SU-DHL-6 (cell line): ENCODE measurements around the gene TGM6.

ENCODE experiments used
- H2AFZ ChIP-seq: fragments of 200-600 bp; sonication (generic); 2 replicates; pipeline ENCODE4 v1.6.1; 2014; ENCODE audit warnings: low read depth, mild to moderate bottlenecking, moderate library complexity, mixed read lengths, antibody characterized with exemption, low read length; ENCODE audit not compliant: severe bottlenecking
- H3F3A ChIP-seq: fragments of 200-600 bp; shearing (Covaris generic); 2 replicates; pipeline ENCODE4 v1.6.0; 2016; ENCODE audit warnings: antibody characterized with exemption, mild to moderate bottlenecking; ENCODE audit not compliant: insufficient read depth
- H3K27ac ChIP-seq: fragments of 200-600 bp; sonication (generic); 2 replicates; pipeline ENCODE4 v1.5.1; 2016; ENCODE audit warnings: low read depth, mild to moderate bottlenecking, low read length, moderate library complexity, mixed read lengths
- H3K27me3 ChIP-seq: fragments of 200-600 bp; sonication (generic), shearing (Covaris generic); 2 replicates; pipeline ENCODE4 v1.6.0; 2014; ENCODE audit warnings: mild to moderate bottlenecking, low read length
- H3K36me3 ChIP-seq: fragments of 200-600 bp; sonication (generic); 2 replicates; pipeline ENCODE4 v1.6.1; 2014; ENCODE audit warnings: mild to moderate bottlenecking, low read length, mixed read lengths
- H3K4me2 ChIP-seq: fragments of 300-600, 200-600 bp; shearing (Covaris generic), sonication (generic); 2 replicates; pipeline ENCODE4 v1.6.0; 2014; ENCODE audit warnings: low read length, low read depth, mild to moderate bottlenecking; ENCODE audit not compliant: poor library complexity, severe bottlenecking
- H3K4me3 ChIP-seq: fragments of 200-600 bp; sonication (generic); 2 replicates; pipeline ENCODE4 v1.5.1; 2014; ENCODE audit warnings: antibody characterized with exemption, low read length, mild to moderate bottlenecking, mixed read lengths; ENCODE audit not compliant: insufficient read depth, poor library complexity, severe bottlenecking
- H3K79me2 ChIP-seq: fragments of 200-600 bp; sonication (generic); 2 replicates; pipeline ENCODE4 v1.6.1; 2014; ENCODE audit warnings: mild to moderate bottlenecking, low read length, moderate library complexity; ENCODE audit not compliant: insufficient read depth
- H3K9ac ChIP-seq: fragments of 200-600 bp; sonication (generic); 2 replicates; pipeline ENCODE4 v1.7.0; 2014; ENCODE audit warnings: mild to moderate bottlenecking, low read length
- H3K9me2 ChIP-seq: fragments of 200-600 bp; sonication (generic); replicated peaks from 2 replicates; pipeline ENCODE4 v1.6.1; 2014; ENCODE audit warnings: low read length; ENCODE audit not compliant: insufficient read depth
- H3K9me3 ChIP-seq: fragments of 200-600 bp; sonication (generic); 2 replicates; pipeline ENCODE4 v1.6.1; 2014; ENCODE audit warnings: low read length, mixed read lengths; ENCODE audit not compliant: insufficient read depth
- H4K20me1 ChIP-seq: fragments of 200-600 bp; sonication (generic); 2 replicates; pipeline ENCODE4 v1.6.1; 2014; ENCODE audit warnings: low read depth, mild to moderate bottlenecking, antibody characterized with exemption, low read length, moderate library complexity, mixed read lengths
- CTCF ChIP-seq: fragments of 200-600 bp; sonication (generic); IDR thresholded peaks from one replicate; pipeline ENCODE4 v1.5.1; 2017; ENCODE audit warnings: antibody characterized with exemption, mild to moderate bottlenecking, low read length, moderate library complexity; ENCODE audit not compliant: insufficient read depth, poor library complexity, severe bottlenecking
- EZH2phosphoT487 ChIP-seq: fragments of 200-600 bp; sonication (generic), shearing (Covaris generic); conservative IDR thresholded peaks from 2 replicates; pipeline ENCODE4 v1.6.1; 2018; ENCODE audit warnings: mild to moderate bottlenecking, antibody characterized with exemption, low read length, moderate library complexity, mixed read lengths

TGM6 gene

GRCh38 chr20:2459981-2460751 is 79.5 kb downstream of the TGM6 start:
- Histone ChIP-seq H3K27me3 (no peaks in the 10 kb centered on the region), H3K9ac (no peak overlapping the region), H3K27ac (no peak overlapping the region), H3K9me3 (no peaks in the 10 kb centered on the region), H3K36me3 (peaks cover 60% of the 10 kb centered on the region), H3K4me3 (no peak overlapping the region), H3K9me2 (no peaks in the 10 kb centered on the region), H2AFZ (no peak overlapping the region), H3F3A (peaks cover 59% of the 10 kb centered on the region), H3K4me2 (no peak overlapping the region), H4K20me1 (peaks cover 26% of the 10 kb centered on the region), H3K79me2 (peaks cover 3% of the 10 kb centered on the region; the same call in 1 of the 2 replicates)
- TF ChIP-seq EZH2phosphoT487 (no peak), CTCF (no peak)

GRCh38 chr20:2460752-2461424 is 80.2 kb downstream of the TGM6 start:
- H3K27me3 ChIP-seq = no peaks in the 10 kb centered on the region
- peaks cover 59% of the 10 kb centered on the region for H3F3A ChIP-seq
- H3K27ac ChIP-seq = no peak overlapping the region
- H2AFZ ChIP-seq = no peak overlapping the region
- no peaks in the 10 kb centered on the region for H3K9me3 ChIP-seq
- H3K4me3 ChIP-seq = no peak overlapping the region
- H3K9ac ChIP-seq = no peak overlapping the region
- H3K36me3 ChIP-seq = peaks cover 66% of the 10 kb centered on the region
- no peak for TF ChIP-seq CTCF
- TF ChIP-seq EZH2phosphoT487 = no peak
- H3K79me2 ChIP-seq = peaks cover 10% of the 10 kb centered on the region
- H3K4me2 ChIP-seq = no peak overlapping the region
- no peaks in the 10 kb centered on the region for H3K9me2 ChIP-seq
- peaks cover 31% of the 10 kb centered on the region for H4K20me1 ChIP-seq

GRCh38 chr20:2462484-2462883 is 81.8 kb downstream of the TGM6 start:
- Histone ChIP-seq H3K27ac (no peak overlapping the region), H2AFZ (no peak overlapping the region), H3K4me3 (no peak overlapping the region), H3F3A (peaks cover 65% of the 10 kb centered on the region), H3K36me3 (peaks cover 82% of the 10 kb centered on the region), H3K4me2 (no peak overlapping the region), H4K20me1 (peaks cover 47% of the 10 kb centered on the region), H3K9ac (no peak overlapping the region), H3K9me2 (no peaks in the 10 kb centered on the region), H3K27me3 (no peaks in the 10 kb centered on the region), H3K9me3 (no peaks in the 10 kb centered on the region), H3K79me2 (peaks cover 25% of the 10 kb centered on the region)
- no peak for TF ChIP-seq EZH2phosphoT487
- TF ChIP-seq CTCF = no peak
